ENCODE measurements around the gene ZSCAN21.

ZSCAN21 gene

DNA sequence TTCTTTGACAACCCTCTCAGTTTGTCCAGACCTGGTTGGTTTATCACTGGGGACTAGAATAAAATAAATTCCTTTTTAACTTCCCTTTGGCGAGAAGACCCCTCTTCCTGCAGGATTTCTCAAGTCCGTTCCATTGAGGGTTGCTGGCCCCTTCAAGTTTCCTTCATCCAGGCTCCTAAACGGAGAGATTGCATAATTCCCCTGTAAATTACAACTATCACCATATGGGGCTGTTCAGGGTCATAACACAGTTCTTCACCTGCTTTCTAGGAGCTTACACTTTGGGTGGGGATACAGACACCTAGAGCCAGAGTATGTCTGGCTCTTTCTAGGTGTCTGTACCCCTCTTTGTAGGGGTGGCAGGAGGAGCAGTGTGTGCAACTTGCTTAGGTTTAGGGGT is 35.9 kb downstream of the ZSCAN21 start:
- H3K9me3 ChIP-seq (ENCODE audit: control insufficient read depth, insufficient read depth, low read depth, low read length): no peaks in the 10 kb centered on the region
- POLR2A ChIA-PET: no interaction called here
- no peak for TF ChIP-seq ZNF324 (tag by site-specific recombination; IDR thresholded peaks at IDR 0.05)
- TF ChIP-seq, protein P1, sequence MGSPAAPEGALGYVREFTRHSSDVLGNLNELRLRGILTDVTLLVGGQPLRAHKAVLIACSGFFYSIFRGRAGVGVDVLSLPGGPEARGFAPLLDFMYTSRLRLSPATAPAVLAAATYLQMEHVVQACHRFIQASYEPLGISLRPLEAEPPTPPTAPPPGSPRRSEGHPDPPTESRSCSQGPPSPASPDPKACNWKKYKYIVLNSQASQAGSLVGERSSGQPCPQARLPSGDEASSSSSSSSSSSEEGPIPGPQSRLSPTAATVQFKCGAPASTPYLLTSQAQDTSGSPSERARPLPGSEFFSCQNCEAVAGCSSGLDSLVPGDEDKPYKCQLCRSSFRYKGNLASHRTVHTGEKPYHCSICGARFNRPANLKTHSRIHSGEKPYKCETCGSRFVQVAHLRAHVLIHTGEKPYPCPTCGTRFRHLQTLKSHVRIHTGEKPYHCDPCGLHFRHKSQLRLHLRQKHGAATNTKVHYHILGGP (tag by site-specific recombination; IDR thresholded peaks at IDR 0.05): 0 out of 2 replicates have a peak, but pooled peaks have one; percentile 23
- TF ChIP-seq, protein P2, sequence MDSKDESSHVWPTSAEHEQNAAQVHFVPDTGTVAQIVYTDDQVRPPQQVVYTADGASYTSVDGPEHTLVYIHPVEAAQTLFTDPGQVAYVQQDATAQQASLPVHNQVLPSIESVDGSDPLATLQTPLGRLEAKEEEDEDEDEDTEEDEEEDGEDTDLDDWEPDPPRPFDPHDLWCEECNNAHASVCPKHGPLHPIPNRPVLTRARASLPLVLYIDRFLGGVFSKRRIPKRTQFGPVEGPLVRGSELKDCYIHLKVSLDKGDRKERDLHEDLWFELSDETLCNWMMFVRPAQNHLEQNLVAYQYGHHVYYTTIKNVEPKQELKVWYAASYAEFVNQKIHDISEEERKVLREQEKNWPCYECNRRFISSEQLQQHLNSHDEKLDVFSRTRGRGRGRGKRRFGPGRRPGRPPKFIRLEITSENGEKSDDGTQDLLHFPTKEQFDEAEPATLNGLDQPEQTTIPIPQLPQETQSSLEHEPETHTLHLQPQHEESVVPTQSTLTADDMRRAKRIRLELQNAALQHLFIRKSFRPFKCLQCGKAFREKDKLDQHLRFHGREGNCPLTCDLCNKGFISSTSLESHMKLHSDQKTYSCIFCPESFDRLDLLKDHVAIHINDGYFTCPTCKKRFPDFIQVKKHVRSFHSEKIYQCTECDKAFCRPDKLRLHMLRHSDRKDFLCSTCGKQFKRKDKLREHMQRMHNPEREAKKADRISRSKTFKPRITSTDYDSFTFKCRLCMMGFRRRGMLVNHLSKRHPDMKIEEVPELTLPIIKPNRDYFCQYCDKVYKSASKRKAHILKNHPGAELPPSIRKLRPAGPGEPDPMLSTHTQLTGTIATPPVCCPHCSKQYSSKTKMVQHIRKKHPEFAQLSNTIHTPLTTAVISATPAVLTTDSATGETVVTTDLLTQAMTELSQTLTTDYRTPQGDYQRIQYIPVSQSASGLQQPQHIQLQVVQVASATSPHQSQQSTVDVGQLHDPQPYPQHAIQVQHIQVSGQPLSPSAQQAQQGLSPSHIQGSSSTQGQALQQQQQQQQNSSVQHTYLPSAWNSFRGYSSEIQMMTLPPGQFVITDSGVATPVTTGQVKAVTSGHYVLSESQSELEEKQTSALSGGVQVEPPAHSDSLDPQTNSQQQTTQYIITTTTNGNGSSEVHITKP (tag by site-specific recombination; IDR thresholded peaks at IDR 0.05): 0 out of 2 replicates have a peak, but pooled peaks have one; percentile 8
- TF ChIP-seq ZNF10 (tag by site-specific recombination; IDR thresholded peaks at IDR 0.05): no peak
- peaks cover 8% of the 10 kb centered on the region for H3K4me1 ChIP-seq (ENCODE audit: control insufficient read depth, insufficient read depth, low read length)
- H3K4me3 ChIP-seq (ENCODE audit: low read depth, low read length): no peak overlapping the region
- CTCF ChIA-PET: interaction anchor here (1.3 kb wide), 1 partner anchor 47 kb away, joined by 4 read pairs; no protein-coding TSS in a partner anchor
- peaks cover 3 to 4% of the 10 kb centered on the region in 2 experiments; a peak in 2 of 3 replicates for H3K36me3 ChIP-seq (ENCODE audit: control insufficient read depth in 2 of 2, insufficient read depth in 1 of 2, low read length in 2 of 2)
- H3K27ac ChIP-seq (ENCODE audit: extremely low read depth, low read depth, low read length): no peak overlapping the region

DNA sequence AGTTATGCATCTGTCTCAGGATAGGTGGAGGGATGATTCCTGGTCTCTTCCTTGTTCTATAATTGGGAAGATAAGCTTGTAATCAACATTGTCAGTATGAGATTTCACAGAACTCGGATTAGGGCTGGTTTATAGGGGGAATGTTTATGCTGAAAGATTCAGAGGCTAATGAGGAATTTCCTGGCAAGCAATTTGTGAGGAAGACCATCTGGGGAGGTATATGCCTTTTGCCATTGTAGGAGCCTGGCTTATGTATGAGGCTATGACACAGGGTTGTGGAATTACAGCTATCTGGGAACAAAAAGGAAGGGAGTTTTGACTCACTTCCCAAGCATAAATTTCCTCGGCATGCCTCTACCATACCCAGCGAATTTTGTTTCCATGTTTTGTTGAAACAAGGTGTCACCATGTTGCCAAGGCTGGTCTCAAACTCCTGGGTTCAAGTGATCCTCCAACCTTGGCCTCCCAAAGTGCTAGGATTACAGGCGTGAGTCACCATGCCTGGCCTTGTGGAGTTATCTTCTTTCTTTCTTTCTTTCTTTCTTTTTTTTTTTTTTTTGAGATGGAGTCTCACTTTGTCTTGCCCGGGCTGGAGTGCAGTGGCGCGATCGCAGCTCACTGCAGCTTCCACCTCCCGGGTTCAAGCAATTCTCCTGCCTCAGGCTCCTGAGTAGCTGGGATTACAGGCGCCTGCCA is 37.6 kb downstream of the ZSCAN21 start:
- POLR2A ChIA-PET: interaction anchor here (7.9 kb wide), 1 partner anchor 13 kb away, joined by 115 read pairs; the partner anchor contains the start of genes AP4M1 and MCM7

More for the DNA sequence above, 37.6 kb downstream of the ZSCAN21 start:
- H3K9me3 ChIP-seq (ENCODE audit: control insufficient read depth, insufficient read depth, low read depth, low read length): no peaks in the 10 kb centered on the region
- peaks cover 8% of the 10 kb centered on the region for H3K4me1 ChIP-seq (ENCODE audit: control insufficient read depth, insufficient read depth, low read length)
- TF ChIP-seq ZNF16 (tag by site-specific recombination; IDR thresholded peaks at IDR 0.05; ENCODE audit: low read depth): no peak
- TF ChIP-seq, protein P3, sequence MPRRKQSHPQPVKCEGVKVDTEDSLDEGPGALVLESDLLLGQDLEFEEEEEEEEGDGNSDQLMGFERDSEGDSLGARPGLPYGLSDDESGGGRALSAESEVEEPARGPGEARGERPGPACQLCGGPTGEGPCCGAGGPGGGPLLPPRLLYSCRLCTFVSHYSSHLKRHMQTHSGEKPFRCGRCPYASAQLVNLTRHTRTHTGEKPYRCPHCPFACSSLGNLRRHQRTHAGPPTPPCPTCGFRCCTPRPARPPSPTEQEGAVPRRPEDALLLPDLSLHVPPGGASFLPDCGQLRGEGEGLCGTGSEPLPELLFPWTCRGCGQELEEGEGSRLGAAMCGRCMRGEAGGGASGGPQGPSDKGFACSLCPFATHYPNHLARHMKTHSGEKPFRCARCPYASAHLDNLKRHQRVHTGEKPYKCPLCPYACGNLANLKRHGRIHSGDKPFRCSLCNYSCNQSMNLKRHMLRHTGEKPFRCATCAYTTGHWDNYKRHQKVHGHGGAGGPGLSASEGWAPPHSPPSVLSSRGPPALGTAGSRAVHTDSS (tag by site-specific recombination; IDR thresholded peaks at IDR 0.05): no peak
- TF ChIP-seq ZNF223 (tag by site-specific recombination; IDR thresholded peaks at IDR 0.05): no peak
- TF ChIP-seq MEIS1 (CRISPR knock-in tag; IDR thresholded peaks at IDR 0.05; ENCODE audit: borderline replicate concordance): no peak
- TF ChIP-seq SP2 (tag by site-specific recombination; IDR thresholded peaks at IDR 0.05): no peak
- TF ChIP-seq ZNF19 (tag by site-specific recombination; IDR thresholded peaks at IDR 0.05; ENCODE audit: low read depth): no peak
- TF ChIP-seq, protein P4, sequence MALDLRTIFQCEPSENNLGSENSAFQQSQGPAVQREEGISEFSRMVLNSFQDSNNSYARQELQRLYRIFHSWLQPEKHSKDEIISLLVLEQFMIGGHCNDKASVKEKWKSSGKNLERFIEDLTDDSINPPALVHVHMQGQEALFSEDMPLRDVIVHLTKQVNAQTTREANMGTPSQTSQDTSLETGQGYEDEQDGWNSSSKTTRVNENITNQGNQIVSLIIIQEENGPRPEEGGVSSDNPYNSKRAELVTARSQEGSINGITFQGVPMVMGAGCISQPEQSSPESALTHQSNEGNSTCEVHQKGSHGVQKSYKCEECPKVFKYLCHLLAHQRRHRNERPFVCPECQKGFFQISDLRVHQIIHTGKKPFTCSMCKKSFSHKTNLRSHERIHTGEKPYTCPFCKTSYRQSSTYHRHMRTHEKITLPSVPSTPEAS (tag by site-specific recombination; IDR thresholded peaks at IDR 0.05): no peak
- TF ChIP-seq GLIS1 (tag by site-specific recombination; IDR thresholded peaks at IDR 0.05): no peak
- no peak for TF ChIP-seq KLF1 (tag by site-specific recombination; IDR thresholded peaks at IDR 0.05)
- TF ChIP-seq, protein P5, sequence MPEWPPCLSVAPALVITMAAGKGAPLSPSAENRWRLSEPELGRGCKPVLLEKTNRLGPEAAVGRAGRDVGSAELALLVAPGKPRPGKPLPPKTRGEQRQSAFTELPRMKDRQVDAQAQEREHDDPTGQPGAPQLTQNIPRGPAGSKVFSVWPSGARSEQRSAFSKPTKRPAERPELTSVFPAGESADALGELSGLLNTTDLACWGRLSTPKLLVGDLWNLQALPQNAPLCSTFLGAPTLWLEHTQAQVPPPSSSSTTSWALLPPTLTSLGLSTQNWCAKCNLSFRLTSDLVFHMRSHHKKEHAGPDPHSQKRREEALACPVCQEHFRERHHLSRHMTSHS (tag by site-specific recombination; IDR thresholded peaks at IDR 0.05): no peak
- TF ChIP-seq ZNF658 (tag by site-specific recombination; IDR thresholded peaks at IDR 0.05): no peak
- TF ChIP-seq, protein P6, sequence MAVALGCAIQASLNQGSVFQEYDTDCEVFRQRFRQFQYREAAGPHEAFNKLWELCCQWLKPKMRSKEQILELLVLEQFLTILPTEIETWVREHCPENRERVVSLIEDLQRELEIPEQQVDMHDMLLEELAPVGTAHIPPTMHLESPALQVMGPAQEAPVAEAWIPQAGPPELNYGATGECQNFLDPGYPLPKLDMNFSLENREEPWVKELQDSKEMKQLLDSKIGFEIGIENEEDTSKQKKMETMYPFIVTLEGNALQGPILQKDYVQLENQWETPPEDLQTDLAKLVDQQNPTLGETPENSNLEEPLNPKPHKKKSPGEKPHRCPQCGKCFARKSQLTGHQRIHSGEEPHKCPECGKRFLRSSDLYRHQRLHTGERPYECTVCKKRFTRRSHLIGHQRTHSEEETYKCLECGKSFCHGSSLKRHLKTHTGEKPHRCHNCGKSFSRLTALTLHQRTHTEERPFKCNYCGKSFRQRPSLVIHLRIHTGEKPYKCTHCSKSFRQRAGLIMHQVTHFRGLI (tag by site-specific recombination; IDR thresholded peaks at IDR 0.05): no peak
- no peak for TF ChIP-seq ZNF510 (tag by site-specific recombination; IDR thresholded peaks at IDR 0.05; ENCODE audit: insufficient replicate concordance)
- no peak for TF ChIP-seq ZNF214 (tag by site-specific recombination; IDR thresholded peaks at IDR 0.05; ENCODE audit: borderline replicate concordance)
- TF ChIP-seq ZNF416 (tag by site-specific recombination; IDR thresholded peaks at IDR 0.05): no peak
- TF ChIP-seq, protein P7, sequence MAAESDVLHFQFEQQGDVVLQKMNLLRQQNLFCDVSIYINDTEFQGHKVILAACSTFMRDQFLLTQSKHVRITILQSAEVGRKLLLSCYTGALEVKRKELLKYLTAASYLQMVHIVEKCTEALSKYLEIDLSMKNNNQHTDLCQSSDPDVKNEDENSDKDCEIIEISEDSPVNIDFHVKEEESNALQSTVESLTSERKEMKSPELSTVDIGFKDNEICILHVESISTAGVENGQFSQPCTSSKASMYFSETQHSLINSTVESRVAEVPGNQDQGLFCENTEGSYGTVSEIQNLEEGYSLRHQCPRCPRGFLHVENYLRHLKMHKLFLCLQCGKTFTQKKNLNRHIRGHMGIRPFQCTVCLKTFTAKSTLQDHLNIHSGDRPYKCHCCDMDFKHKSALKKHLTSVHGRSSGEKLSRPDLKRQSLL (tag by site-specific recombination; IDR thresholded peaks at IDR 0.05): no peak
- no peak for TF ChIP-seq ZNF555 (tag by site-specific recombination; conservative IDR thresholded peaks at IDR 0.05)
- TF ChIP-seq ZNF335 (tag by site-specific recombination; conservative IDR thresholded peaks at IDR 0.05): no peak
- no peak for TF ChIP-seq PRDM1 (tag by site-specific recombination; IDR thresholded peaks at IDR 0.05)
- peaks cover 8 to 20% of the 10 kb centered on the region in 2 experiments for H3K36me3 ChIP-seq (ENCODE audit: control insufficient read depth in 2 of 2, insufficient read depth in 1 of 2, low read length in 2 of 2)
- CTCF ChIA-PET: no interaction called here
- H3K4me3 ChIP-seq (ENCODE audit: low read depth, low read length): no peak overlapping the region
- no peak overlapping the region for H3K27ac ChIP-seq (ENCODE audit: extremely low read depth, low read depth, low read length)
